ENCODE measurements around the gene ZNF581.
A peak's percentile ranks its signal among the peaks of the same experiment; 100 is the strongest.

Gene ZNF581

GRCh38 chr19:55599468-55599841 lies 44.0 kb upstream of the ZNF581 start, which contains the start of gene FIZ1:
Gene FIZ1 (minus strand): TSS chr19:55599517. CDS start chr19:55597865, 1,652 bp downstream.
- no peak for TF ChIP-seq CTCF (IDR thresholded peaks at IDR 0.05; ENCODE audit: borderline replicate concordance, insufficient read depth, low read depth, low read length)
- H3K4me3 ChIP-seq (ENCODE audit: low read depth, low read length) = peak within 1 kb of the TSS; percentile 95

GRCh38 chr19:55599842-55600661 lies 43.4 kb upstream of the ZNF581 start, which contains the start of gene ZNF524:
Gene ZNF524 (plus strand): TSS chr19:55600288. CDS start chr19:55602113, 1,825 bp downstream.
- peak within 1 kb of the TSS; percentile 95 for H3K4me3 ChIP-seq (ENCODE audit: low read depth, low read length)
- no peak for TF ChIP-seq CTCF (IDR thresholded peaks at IDR 0.05; ENCODE audit: borderline replicate concordance, insufficient read depth, low read depth, low read length)

- no peak for TF ChIP-seq CTCF (IDR thresholded peaks at IDR 0.05; ENCODE audit: borderline replicate concordance, insufficient read depth, low read depth, low read length)
- H3K4me3 ChIP-seq (ENCODE audit: low read depth, low read length) = peak overlapping the region; percentile 95
Measured at GRCh38 chr19:55600662-55601028, 42.8 kb upstream of the ZNF581 start.

GRCh38 chr19:55601084-55601483 lies 42.4 kb upstream of the ZNF581 start:
- no peak for TF ChIP-seq CTCF (IDR thresholded peaks at IDR 0.05; ENCODE audit: borderline replicate concordance, insufficient read depth, low read depth, low read length)
- peak overlapping the region; percentile 95 for H3K4me3 ChIP-seq (ENCODE audit: low read depth, low read length)

GRCh38 chr19:55602104-55603001 lies 41.1 kb upstream of the ZNF581 start:
- TF ChIP-seq CTCF (IDR thresholded peaks at IDR 0.05; ENCODE audit: borderline replicate concordance, insufficient read depth, low read depth, low read length) = no peak
- no peak overlapping the region for H3K4me3 ChIP-seq (ENCODE audit: low read depth, low read length)

GRCh38 chr19:55603115-55603514 lies 40.3 kb upstream of the ZNF581 start:
- no peak overlapping the region for H3K4me3 ChIP-seq (ENCODE audit: low read depth, low read length)
- TF ChIP-seq CTCF (IDR thresholded peaks at IDR 0.05; ENCODE audit: borderline replicate concordance, insufficient read depth, low read depth, low read length) = no peak

Data from GM12875 (cell line).